A673 (cell line): Measurements from ENCODE around the gene TMEM59L.

Experiments used
- CTCF ChIP-seq: fragments of 300-800, 200-600 bp; sonication (generic); conservative IDR thresholded peaks from 2 replicates; pipeline ENCODE4 v1.5.1; 2017; ENCODE audit warnings: low read depth, mild to moderate bottlenecking, antibody characterized with exemption, low read length, moderate library complexity, mixed read lengths
- EZH2 ChIP-seq: fragments of 200-600 bp; sonication (generic); IDR thresholded peaks from 2 replicates; pipeline ENCODE4 v1.6.1; 2017; ENCODE audit warnings: borderline replicate concordance, low read depth, mild to moderate bottlenecking, mixed read lengths, antibody characterized with exemption, low read length; ENCODE audit not compliant: poor library complexity, severe bottlenecking

- no peak for TF ChIP-seq CTCF
- TF ChIP-seq EZH2, result no peak
These were observed 51.4 kb downstream of the TMEM59L start for GRCh38 chr19:18663940-18664530.
